H9 (cell line): ENCODE data around the gene HS3ST6. TPM values are rescaled to one million over a fixed set of nuclear protein-coding genes. Genes with fewer than 3 reads are reported as not detected.

ENCODE experiments used
- DNase-seq: peaks from one replicate; pipeline ENCODE4 v3.0.0-alpha.2; 2017
- H2AFZ ChIP-seq: one replicate; pipeline ENCODE4 v1.6.1; 2013; ENCODE audit warnings: mild to moderate bottlenecking, low read length, control low read depth, moderate library complexity
- H2AK5ac ChIP-seq: 2 replicates; pipeline ENCODE4 v1.6.1; 2013; ENCODE audit warnings: low read length, control low read depth, mixed read lengths; ENCODE audit not compliant: insufficient read length
- H2BK120ac ChIP-seq: one replicate; pipeline ENCODE4 v1.6.1; 2013; ENCODE audit warnings: low read depth, mild to moderate bottlenecking, low read length, control low read depth, inconsistent platforms; ENCODE audit not compliant: poor library complexity, severe bottlenecking
- H2BK12ac ChIP-seq: 2 replicates; pipeline ENCODE4 v1.6.1; 2013; ENCODE audit warnings: low read length, control low read depth, mixed read lengths, low read depth; ENCODE audit not compliant: insufficient read length
- H2BK15ac ChIP-seq: 2 replicates; pipeline ENCODE4 v1.6.1; 2013; ENCODE audit warnings: low read depth, low read length, control low read depth
- H2BK20ac ChIP-seq: one replicate; pipeline ENCODE4 v1.6.1; 2013; ENCODE audit warnings: low read depth, mild to moderate bottlenecking, low read length, control low read depth, inconsistent platforms; ENCODE audit not compliant: poor library complexity, severe bottlenecking
- H2BK5ac ChIP-seq: 2 replicates; pipeline ENCODE4 v1.6.1; 2013; ENCODE audit warnings: low read length, control low read depth, mixed read lengths; ENCODE audit not compliant: insufficient read length
- H3K14ac ChIP-seq: 2 replicates; pipeline ENCODE4 v1.6.1; 2013; ENCODE audit warnings: low read length, control low read depth; ENCODE audit not compliant: insufficient read depth
- H3K18ac ChIP-seq: 2 replicates; pipeline ENCODE4 v1.6.1; 2013; ENCODE audit warnings: low read depth, mild to moderate bottlenecking, mixed read lengths, low read length, control low read depth; ENCODE audit not compliant: insufficient read length
- H3K23ac ChIP-seq: 2 replicates; pipeline ENCODE4 v1.6.1; 2013; ENCODE audit warnings: low read length, control low read depth, mixed read lengths, low read depth; ENCODE audit not compliant: insufficient read length
- H3K23me2 ChIP-seq: 2 replicates; pipeline ENCODE4 v1.6.1; 2013; ENCODE audit warnings: low read depth, mild to moderate bottlenecking, mixed read lengths, low read length, control low read depth; ENCODE audit not compliant: insufficient read length, poor library complexity, severe bottlenecking
- H3K27ac ChIP-seq: 2 replicates; pipeline ENCODE4 v1.5.1; 2013; ENCODE audit warnings: low read length, control low read depth, mixed read lengths, low read depth; ENCODE audit not compliant: insufficient read length
- H3K27me3 ChIP-seq: 2 replicates; pipeline ENCODE4 v1.6.1; 2013; ENCODE audit warnings: low read length, control low read depth, inconsistent platforms; ENCODE audit not compliant: insufficient read depth
- H3K4ac ChIP-seq: 2 replicates; pipeline ENCODE4 v1.6.1; 2013; ENCODE audit warnings: low read depth, mild to moderate bottlenecking, control low read depth, inconsistent platforms, low read length, moderate library complexity
- H3K4me1 ChIP-seq: 2 replicates; pipeline ENCODE4 v1.6.1; 2013; ENCODE audit warnings: low read length, control low read depth, inconsistent platforms; ENCODE audit not compliant: insufficient read depth
- H3K4me2 ChIP-seq: 2 replicates; pipeline ENCODE4 v1.6.1; 2013; ENCODE audit warnings: low read length, control low read depth, mixed read lengths; ENCODE audit not compliant: insufficient read length, insufficient read depth
- H3K56ac ChIP-seq: 2 replicates; pipeline ENCODE4 v1.6.1; 2013; ENCODE audit warnings: low read depth, mild to moderate bottlenecking, mixed read lengths, low read length, control low read depth; ENCODE audit not compliant: insufficient read length
- H3K79me1 ChIP-seq: 2 replicates; pipeline ENCODE4 v1.6.1; 2013; ENCODE audit warnings: low read depth, mild to moderate bottlenecking, moderate library complexity, low read length, control low read depth, inconsistent platforms; ENCODE audit not compliant: insufficient read depth, poor library complexity, severe bottlenecking
- H3K79me2 ChIP-seq: 2 replicates; pipeline ENCODE4 v1.6.1; 2013; ENCODE audit warnings: low read length, control low read depth, inconsistent platforms; ENCODE audit not compliant: insufficient read depth
- H3K9ac ChIP-seq: 2 replicates; pipeline ENCODE4 v1.6.1; 2013; ENCODE audit warnings: low read length, control low read depth, mixed read lengths; ENCODE audit not compliant: insufficient read length; ENCODE audit errors: extremely low read depth
- H3K9me3 ChIP-seq: one replicate; pipeline ENCODE4 v1.6.1; 2013; ENCODE audit warnings: low read depth, low read length, inconsistent platforms; ENCODE audit not compliant: control insufficient read depth
- H3T11ph ChIP-seq: one replicate; pipeline ENCODE4 v1.6.1; 2013; ENCODE audit warnings: mild to moderate bottlenecking, low read length, control low read depth, inconsistent platforms
- H4K20me1 ChIP-seq: one replicate; pipeline ENCODE4 v1.6.1; 2013; ENCODE audit not compliant: control insufficient read depth, insufficient read length, insufficient read depth
- H4K5ac ChIP-seq: 2 replicates; pipeline ENCODE4 v1.6.1; 2013; ENCODE audit warnings: low read depth, mild to moderate bottlenecking, mixed read lengths, low read length, control low read depth; ENCODE audit not compliant: insufficient read length
- H4K8ac ChIP-seq: replicated peaks from 2 replicates; pipeline ENCODE4 v1.6.1; 2013; ENCODE audit warnings: low read length, control low read depth, mixed read lengths, low read depth; ENCODE audit not compliant: insufficient read length
- H4K91ac ChIP-seq: 2 replicates; pipeline ENCODE4 v1.6.1; 2013; ENCODE audit warnings: low read depth, mild to moderate bottlenecking, moderate library complexity, mixed read lengths, low read length, control low read depth; ENCODE audit not compliant: insufficient read length
- H3K27ac Mint-ChIP-seq, 3 experiments: 2 replicates in 2 of 3; 3 replicates in 1 of 3; pipeline ENCODE4 v1.8.0; 2020 to 2021; ENCODE audit warnings: mixed read lengths in 3 of 3, mild to moderate bottlenecking in 1 of 3, moderate library complexity in 1 of 3
- H3K27me3 Mint-ChIP-seq: 2 replicates; pipeline ENCODE4 v1.8.0; 2021; ENCODE audit warnings: low read depth, mild to moderate bottlenecking, moderate library complexity, mixed read lengths
- H3K36me3 Mint-ChIP-seq, 3 experiments: 2 replicates in 2 of 3; 3 replicates in 1 of 3; pipeline ENCODE4 v1.8.0; 2020 to 2021; ENCODE audit warnings: low read depth in 3 of 3, mixed read lengths in 3 of 3; ENCODE audit not compliant: insufficient read depth in 1 of 3
- H3K4me1 Mint-ChIP-seq, 2 experiments: 2 replicates each; pipeline ENCODE4 v1.8.0; 2020; ENCODE audit warnings: mixed read lengths in 2 of 2
- H3K4me3 Mint-ChIP-seq, 2 experiments: 2 replicates in 1 of 2; 3 replicates in 1 of 2; pipeline ENCODE4 v1.8.0; 2020 to 2021; ENCODE audit warnings: mild to moderate bottlenecking in 2 of 2, mixed read lengths in 2 of 2, moderate library complexity in 1 of 2
- H3K9me3 Mint-ChIP-seq, 2 experiments: 2 replicates in 1 of 2; 3 replicates in 1 of 2; pipeline ENCODE4 v1.8.0; 2020; ENCODE audit warnings: mild to moderate bottlenecking in 2 of 2, mixed read lengths in 2 of 2, moderate library complexity in 1 of 2
- CTCF ChIP-seq: fragments of 200-600 bp; sonication (generic); conservative IDR thresholded peaks from 3 replicates; pipeline ENCODE4 v1.8.0; 2021; ENCODE audit warnings: antibody characterized with exemption, mild to moderate bottlenecking
- WGBS: extraction: QIAGEN DNeasy Blood & Tissue Kit; methylation state at CpG from one replicate; pipeline ENCODE4 v1.1.7; 2013; ENCODE audit warnings: missing lambda C conversion rate, low lambda C conversion rate, mixed read lengths; ENCODE audit not compliant: insufficient read length; ENCODE audit errors: extremely low coverage; 5-methylcytosine and 5-hydroxymethylcytosine counted together
- total RNA-seq: library from RNA; stranded (reverse); gene quantifications from 2 replicates; pipeline ENCODE4 v1.2.1, GENCODE V29; 2021

The HS3ST6 gene
- total RNA-seq, 1 experiment from 2014 or later: not detected

DNA sequence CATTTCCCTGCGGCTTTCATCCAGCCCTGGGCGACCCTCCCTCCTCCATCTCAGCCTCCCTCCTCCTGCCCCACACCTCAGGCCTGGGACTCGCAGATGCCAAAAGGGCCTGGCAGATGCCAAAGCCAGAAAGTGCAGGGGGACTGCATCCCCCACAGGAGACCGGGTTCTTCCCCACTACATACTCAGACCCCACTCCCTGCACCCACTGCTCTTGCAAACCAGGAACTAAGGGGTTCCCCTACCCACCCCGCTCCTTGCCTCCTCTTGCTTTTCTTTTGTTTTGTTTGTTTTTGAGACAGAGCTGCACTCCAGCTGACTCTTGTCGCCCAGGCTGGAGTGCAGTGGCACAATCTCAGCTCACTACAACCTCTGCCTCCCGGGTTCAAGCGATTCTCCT is 3.2 kb downstream of the HS3ST6 start:
- Histone ChIP-seq H2AFZ (no peak overlapping the region), H4K5ac (no peak overlapping the region), H2BK5ac (no peak overlapping the region), H4K20me1 (no peaks in the 10 kb centered on the region), H3K56ac (no peak overlapping the region), H3K23me2 (peaks cover 4% of the 10 kb centered on the region), H2BK120ac (no peak overlapping the region), H3K4me2 (no peak overlapping the region), H4K8ac (no peak overlapping the region), H2BK12ac (no peak overlapping the region), H2BK20ac (no peak overlapping the region), H3K79me2 (no peaks in the 10 kb centered on the region), H3K79me1 (no peaks in the 10 kb centered on the region), H2BK15ac (no peak overlapping the region), H3K27me3 (peaks cover 36% of the 10 kb centered on the region), H2AK5ac (no peak overlapping the region), H3K9ac (no peak overlapping the region), H3K4me1 (no peaks in the 10 kb centered on the region; the same call in 1 of the 2 replicates), H3K14ac (no peak overlapping the region), H4K91ac (no peak overlapping the region), H3K23ac (no peak overlapping the region), H3K9me3 (no peaks in the 10 kb centered on the region), H3K27ac (no peak overlapping the region), H3T11ph (no peak overlapping the region), H3K18ac (no peak overlapping the region), H3K4ac (no peak overlapping the region)
- H3K4me1 Mint-ChIP-seq: peaks cover 3 to 44% of the 10 kb centered on the region in 2 experiments
- no peak for DNase-seq
- no peaks in the 10 kb centered on the region for H3K36me3 Mint-ChIP-seq
- no CpG with 5 or more reads among the region's 8 CpGs for WGBS
- TF ChIP-seq CTCF: no peak
- no peak overlapping the region; a peak in 1 of 7 replicates for H3K27ac Mint-ChIP-seq
- no peaks in the 10 kb centered on the region for H3K9me3 Mint-ChIP-seq
- peak overlapping the region in 1 of 2 experiments; percentile 38; a peak in 1 of 5 replicates for H3K4me3 Mint-ChIP-seq
- H3K27me3 Mint-ChIP-seq: peaks cover 61% of the 10 kb centered on the region
